Cardiac septum (tissue), 1 donor: ENCODE results near the gene GPR153. TPM values are rescaled to one million over a fixed set of nuclear protein-coding genes. Genes with fewer than 3 reads are reported as not detected.

Experiments
- DNase-seq: peaks from one replicate; pipeline ENCODE4 v3.0.0-alpha.2; 2020; ENCODE audit warnings: low spot score
- intact Hi-C: fragments of 100-400 bp; cut with DNase I; formaldehyde crosslinking; loops from one replicate; pipeline ENCODE4 v1.14.0; 2022
- total RNA-seq: library from RNA; stranded (reverse); fragmentation: NEBNext Ultra II Directional; extraction: Animal tissue kit (Norgen Biotek cat#: 25700); gene quantifications from one replicate; pipeline ENCODE4 v1.2.1, GENCODE V29; 2021
- donor health status: DM: no; HTN: no; CAD: no.

GPR153 gene
- total RNA-seq, 1 donor from 2014 or later, result 7.0 TPM

DNA sequence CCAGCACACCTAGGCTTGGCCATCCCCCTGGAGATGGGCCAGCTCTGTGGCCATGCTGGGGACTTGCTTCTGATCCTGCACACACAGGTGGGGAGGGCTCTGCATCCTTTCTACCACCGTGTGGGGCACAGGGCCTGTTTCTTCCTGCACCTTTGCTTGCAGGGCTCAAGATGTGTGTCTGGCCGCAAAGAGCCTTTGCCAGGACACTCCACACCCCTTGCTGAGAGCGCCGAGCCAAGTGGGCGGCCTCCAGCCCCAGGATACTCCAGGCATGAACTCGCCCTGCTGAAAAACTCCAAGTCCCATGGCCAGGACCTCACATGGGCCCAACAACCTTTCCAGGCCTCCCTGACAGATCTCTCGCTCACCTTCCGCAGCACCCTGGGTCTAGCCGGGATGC, 11.6 kb upstream of the GPR153 start:
- intact Hi-C loops, result no loop called here
- no peak for DNase-seq

DNA sequence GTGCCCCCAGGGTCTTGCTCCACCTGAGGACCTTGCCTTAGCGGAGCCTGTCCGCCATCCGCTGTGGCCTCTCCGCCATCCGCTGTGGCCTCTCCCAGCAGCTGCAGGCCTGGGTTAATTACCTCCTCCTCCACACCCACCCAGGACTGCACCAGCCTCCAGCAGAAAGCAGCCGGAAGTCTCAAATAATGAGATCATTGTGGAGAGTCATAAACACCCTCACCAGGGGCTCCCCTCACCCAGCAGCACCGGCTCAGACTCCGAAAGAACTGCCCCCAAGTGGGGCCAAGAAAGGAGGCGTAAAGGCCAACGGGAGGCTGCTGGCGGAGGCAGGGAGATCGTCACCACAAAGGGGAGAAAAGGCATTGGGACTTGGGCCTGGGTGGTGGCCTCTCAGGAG, 10.7 kb upstream of the GPR153 start:
- intact Hi-C loops, result no loop called here
- DNase-seq, result no peak

DNA sequence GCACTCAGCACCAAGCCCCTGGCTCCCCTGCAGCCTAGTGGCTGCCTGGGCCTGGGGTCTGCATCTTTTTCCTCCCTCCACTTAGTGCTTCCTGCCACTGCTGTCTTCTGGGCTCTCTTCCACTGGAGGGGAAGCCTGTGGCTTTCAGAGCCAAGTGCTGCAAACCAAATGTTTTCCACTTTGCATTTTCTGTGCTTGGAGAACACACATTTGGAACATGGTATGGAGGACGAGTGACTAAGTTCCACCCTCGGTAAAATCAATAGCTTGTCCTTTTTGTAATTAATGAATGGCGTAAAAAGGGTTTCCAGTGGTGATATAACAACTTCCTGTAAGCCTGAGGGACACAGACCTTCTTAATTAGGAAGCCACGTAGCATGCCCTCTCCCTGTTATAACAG, 10.1 kb upstream of the GPR153 start:
- intact Hi-C loops, result no loop called here
- no peak for DNase-seq

DNA sequence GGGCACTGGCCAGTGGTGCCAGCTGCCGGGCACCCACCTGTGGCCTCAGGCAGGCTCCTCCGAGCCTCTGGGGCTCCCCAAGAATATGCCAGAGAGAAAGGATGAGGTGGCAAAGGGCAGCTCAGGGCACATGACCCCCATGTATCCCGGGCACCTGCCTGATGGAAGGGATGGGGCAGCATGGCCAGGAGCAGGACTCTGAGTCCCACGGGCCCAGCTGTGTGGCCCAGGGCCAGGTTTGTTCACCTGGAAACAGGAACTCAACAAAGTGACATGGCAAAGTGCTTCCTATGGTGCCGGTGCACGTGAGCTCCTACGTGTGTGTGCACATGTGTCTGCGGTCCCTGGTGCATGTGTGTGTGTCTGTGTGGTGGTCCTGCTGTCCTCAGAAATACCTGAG, 9.5 kb upstream of the GPR153 start:
- intact Hi-C loops, result no loop called here
- DNase-seq, result no peak

DNA sequence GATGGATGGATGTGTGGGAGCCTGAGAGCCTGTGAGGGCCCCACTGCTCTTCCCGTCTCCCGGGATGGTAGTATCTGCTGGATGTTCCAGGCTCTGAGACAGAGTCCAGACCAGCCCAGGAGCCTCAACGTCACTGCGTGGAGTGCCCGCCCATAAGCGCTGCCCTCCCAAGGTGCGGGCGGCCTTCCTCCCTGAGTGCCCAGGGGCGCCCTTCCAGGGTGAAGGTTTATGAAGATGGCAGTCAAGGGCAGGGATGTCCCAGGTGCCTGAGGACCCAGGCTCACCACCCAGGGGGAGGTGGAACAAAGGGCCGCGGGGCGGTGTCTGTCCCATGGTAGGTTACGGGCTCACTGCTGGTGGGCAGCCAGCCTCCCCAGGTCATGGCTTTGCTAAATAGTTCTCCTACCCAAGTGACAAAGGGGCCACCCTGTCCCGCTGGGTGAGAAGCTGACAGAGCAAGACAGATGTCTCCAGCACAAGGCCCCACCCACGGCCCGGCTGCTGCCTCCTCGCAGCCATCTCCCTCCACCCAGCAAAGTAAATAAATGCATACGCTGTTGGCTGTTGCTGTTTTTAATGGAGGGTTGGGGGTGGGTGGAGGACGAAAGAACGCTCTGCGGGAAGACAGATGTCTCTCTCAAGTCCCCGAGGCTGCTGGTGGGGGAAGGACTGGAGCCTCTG, 9.0 kb upstream of the GPR153 start:
- intact Hi-C loops, result no loop called here
- no peak for DNase-seq

DNA sequence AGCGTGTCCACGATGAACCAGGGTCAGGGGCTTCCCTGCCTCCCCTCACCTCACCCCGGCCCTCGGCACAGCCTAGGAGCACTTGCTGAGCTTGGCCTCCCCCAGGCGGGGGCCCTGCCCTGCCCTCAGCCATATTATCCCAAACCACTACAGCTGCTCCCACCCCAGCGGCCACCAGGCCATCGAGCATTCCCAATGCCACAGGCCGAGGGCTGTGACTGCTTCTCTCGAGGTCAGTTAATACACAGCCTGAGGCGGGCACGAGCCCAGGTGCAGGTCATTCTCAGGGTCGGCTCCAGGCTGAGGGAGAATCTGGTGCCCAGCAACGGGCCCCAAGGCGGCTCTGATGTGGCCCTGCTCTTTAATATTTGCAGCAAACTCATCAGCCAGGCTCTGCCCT, 8.4 kb upstream of the GPR153 start:
- intact Hi-C loops, result no loop called here
- DNase-seq, result no peak

DNA sequence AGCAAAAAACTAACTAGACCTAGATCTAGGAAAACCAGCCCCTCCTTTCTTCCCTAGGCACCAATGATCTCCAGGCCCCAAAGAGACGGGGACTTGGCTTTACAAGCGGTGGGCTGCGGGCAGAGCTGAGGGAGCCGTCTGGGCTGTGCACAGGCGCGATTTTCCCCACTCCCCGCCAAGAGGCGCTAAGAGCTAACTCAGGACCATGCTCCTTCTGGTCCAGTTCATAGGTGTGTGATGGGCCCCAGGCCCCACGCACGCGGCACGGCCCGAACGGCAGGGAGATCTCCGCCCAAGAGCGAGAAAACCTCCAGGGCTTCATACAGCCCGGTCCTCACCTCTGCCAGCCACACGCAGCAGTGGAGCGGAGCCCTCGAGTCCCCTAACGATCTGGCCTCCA, 7.5 kb upstream of the GPR153 start:
- DNase-seq, result no peak
- intact Hi-C loops, result no loop called here

DNA sequence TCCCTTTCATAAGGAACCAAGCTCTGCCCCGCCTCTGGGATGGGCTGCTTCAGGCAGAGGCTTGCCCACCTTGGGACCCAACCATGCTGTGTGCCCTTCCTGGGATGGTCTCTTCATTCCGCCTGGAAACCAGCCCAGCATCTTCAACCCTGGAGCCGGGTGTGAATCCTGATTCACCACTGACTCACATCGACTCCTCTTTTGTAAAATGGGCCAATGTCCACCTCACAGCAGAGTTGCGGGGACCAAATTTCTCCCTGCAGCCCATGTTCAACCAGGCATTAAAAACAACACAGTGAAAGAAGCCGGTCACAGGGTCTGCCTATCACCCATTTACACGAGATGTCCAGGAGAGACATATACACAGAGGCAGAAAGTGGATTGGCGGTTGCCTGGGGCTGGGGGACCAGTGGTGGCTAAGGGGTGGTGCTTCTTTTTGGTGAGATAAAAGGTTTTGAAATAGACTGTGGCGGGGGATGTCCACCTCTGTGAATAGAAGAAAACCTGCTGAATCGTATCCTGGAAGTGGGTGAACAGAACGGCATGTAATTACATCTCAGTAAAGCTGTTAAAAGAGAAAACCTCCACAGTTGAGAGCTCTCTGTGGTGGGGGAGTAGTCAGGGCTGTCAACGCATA, 6.9 kb upstream of the GPR153 start:
- intact Hi-C loops, result no loop called here
- DNase-seq, result no peak

DNA sequence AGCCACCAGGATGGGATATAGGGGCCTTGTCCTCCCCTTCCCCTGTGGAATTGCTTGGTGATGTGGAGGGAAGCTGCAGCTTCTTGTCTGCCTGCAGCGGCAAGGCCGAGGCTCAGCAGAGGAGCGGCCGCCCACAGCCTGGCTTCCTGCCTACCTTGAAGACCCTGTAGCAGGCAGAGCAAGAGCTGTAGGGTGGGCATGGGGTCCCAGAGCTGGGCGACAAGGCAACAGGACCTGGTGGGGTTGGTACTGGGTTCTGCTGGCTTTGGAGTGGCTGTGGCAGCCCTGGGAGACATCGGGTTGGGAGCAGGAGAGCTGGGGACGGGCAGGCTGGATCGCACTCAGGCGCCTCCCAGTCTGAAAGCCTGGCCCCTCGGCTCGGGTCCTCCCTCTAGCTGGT, 5.7 kb upstream of the GPR153 start:
- intact Hi-C loops, result no loop called here
- no peak for DNase-seq

DNA sequence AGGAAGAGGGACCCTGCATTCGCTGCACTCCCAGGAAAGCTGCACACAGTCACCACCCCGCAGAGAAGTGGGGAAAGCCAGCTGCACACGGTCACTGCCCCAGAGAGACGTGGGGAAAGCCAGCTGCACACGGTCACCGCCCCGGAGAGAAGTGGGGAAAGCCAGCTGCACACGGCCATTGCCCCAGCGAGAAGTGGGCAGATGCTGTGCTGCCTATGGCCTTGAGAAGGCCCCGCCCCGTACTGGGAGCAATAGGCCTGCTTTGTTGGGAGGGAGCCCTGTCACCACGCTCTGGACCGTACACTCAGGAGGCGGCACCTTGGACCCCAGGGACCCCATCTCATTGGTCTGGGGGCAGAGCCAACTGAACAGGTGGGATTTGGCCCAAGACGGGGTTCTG, 4.3 kb upstream of the GPR153 start:
- intact Hi-C loops, result no loop called here
- DNase-seq, result no peak

DNA sequence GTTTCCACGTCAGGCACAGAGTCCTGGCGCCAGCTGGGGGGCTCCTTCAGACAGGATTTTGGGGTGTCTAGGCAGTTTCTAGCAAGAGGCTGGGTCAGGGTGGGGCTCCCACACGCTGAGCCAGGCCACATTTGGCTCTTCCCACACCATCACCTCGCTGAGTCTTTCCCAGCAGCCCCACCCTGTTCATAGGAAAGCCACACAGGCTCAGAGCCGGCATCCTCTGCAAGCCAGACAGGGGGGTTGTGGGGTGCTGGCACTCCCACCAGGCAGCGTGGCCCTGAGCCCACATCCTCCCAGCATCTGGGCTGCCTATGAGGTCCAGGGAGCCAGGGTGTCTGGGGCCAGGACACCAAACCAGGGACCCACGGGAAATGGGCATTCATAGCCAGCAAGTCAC, 2.8 kb upstream of the GPR153 start:
- intact Hi-C loops, result no loop called here
- no peak for DNase-seq

DNA sequence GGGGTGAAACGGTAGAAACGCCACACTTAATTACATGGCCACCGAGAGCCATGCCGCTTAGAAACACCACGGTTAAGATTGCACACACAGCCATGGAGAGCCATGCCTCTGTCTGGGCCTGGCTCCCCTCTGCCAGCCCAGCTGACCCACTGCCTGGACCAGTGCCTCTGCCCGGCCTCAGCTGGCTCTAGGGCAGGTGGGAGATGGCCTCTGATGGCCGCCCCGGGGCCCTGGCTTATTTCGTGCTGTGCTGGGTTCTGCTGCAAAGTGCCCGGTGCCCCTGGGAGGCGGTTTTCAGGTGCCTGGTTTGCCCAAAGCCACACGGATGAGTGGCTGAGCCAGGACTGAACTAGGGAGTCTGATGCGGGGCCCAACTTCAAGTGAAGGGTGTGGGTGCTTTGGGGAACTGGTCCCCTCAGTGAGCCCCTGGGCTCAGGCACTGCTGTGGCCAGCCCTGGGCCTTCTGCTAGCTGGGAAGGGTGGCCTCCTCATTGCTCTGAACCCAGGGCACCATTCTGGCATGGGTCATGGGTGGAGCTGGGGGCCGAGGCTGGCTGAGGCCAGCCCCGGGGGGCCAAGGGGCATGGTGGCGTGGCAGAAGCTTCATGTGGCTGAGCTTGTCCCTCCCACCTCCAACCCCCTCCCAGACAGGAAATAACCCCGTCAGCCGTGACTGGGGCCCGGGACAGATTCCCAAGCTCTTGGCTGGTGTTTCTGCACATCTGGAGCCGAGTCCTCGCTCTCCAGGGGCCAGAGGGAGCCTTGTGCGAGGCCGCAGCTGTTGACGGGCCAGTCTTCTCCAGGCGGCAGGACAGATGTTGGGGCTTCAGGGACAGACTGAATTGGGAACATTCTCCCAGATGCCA, 1.9 kb upstream of the GPR153 start:
- intact Hi-C loops, result no loop called here
- DNase-seq, result no peak

DNA sequence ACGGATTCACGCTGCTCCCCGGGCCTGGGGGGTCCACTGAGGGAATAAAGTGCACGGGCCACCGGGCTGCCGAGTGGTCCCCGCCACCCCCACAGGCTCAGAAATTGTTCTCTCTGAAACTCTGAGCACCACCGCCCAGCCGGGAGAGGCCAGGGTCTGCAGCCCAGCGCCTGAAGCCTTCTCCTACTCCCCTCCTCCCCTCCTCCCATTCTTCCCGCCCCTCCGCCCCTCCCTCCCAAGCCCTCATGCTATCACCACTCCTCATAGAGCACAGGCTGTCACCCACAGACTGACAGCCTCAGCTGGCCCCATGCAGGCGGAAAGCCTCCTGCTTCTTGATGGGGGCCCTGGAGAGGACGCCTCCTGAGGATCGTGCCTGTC, 707 bp upstream of the GPR153 start:
- no peak for DNase-seq
- intact Hi-C loops, result no loop called here

DNA sequence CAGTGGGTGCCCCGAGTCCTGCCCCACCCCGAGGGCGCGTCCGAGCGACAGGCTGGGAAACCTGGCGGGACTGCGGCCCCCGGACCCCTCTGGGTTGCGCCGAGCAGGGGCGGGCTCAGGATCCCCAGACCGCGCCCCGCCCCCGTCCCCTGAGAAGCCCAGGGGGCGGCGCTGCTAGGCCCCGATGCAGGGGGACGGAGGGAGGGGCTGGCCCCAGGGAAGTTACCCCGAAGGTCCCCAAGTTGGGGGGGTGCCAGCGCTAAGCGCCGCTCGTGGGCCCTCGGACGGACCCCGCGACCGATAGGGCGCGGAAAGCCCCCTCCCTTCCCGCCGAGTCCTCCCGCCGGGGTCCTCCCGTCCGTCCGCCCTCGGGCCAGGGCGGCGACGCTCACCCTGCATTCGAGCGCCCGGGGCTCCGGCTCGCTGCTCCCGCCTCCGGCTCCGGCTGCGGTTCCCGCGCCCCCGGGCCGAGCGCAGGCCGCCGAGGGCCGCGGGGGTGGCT, 414 bp downstream of the GPR153 start:
- intact Hi-C loops, result no loop called here
- no peak for DNase-seq

DNA sequence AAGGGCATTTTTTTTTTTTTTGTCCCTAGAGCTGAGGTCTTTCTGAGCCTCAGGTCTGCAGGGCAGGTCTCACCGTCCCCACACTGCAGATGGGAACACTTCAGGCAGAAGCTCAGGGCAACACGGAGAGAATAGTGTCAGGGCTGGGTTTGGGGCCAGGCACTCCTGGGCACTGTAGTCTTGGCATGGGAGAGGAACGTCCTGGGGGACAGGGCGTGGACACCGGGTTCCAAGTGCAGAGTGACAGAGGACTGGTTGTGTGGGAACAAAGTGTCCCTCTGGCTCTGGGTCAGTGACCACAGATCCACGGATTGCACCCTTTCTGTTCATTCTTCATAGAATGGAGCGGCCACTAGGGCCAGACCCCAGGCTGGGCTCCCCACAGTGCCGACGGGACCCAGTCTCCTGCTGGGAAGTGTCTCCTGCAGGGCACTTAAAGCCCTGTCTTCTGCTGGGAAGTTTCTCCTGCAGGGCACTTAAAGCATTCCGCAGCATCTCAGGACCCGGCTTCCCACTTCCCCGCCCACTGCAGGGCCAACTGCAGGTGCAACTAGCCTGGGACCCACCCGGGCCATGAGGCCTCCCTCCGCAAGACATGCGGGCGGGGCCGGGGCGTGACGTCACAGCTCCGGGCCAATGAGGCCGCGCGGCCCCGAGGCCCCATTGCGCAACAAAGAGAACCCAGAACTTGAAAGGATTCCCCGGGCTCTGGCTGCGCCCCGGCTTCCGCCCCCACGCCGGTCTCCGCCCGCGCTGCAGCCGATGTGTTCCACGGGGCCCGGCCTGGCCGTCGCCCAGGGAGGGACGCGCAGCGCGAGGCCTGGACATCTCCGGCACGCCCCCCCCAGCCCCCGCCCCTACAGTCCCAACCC, 1.2 kb downstream of the GPR153 start:
- DNase-seq, result no peak
- intact Hi-C loops, result no loop called here

DNA sequence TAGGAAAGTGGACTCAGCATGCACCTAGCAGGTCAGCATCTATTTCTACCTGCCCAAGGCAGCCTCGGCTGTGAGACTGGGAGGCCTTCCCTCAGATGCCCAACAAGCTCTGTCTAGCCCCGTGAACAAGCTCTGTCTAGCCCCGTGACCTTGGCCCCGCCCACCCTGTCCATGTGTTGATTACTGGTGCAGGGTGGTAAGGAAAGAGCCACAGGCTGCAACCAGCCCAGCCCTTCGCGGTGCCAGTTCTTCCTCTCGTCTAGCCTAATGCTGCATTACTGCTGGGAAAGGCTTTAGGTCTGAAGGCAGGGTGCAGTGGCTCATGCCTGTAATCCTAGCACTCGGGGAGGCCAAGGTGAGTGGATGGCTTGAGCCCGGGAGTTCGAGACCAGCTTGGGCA, 2.2 kb downstream of the GPR153 start:
- DNase-seq, result no peak

DNA sequence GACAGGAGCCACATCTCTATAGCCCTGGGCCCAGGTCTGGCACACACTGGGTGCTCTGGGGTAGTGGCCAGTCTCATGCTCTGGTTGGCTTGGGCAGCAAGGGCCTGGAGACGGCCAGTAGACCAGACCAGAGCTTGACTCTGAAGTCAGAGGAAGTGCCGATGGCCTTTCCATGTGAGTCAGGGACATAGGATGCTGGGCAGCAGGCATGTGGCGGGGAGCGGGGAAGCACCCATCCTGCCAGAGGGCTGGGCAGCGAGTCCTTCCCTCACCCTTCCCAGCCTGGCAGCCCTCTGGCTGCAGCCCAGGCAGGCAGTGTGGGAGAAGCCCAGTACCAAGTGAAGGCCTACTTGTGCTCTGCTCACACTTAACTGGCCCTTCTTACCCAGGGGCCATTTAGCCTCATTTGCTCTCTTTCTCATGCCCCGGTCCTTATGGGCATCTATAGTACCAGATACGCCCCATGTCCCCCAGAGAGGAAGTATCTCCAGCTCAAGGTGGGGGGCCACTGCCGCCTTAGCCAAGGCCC, 3.3 kb downstream of the GPR153 start:
- DNase-seq, result no peak
- intact Hi-C loops, result no loop called here

More for the DNA sequence above, 2.2 kb downstream of the GPR153 start:
- intact Hi-C loops, result no loop called here

DNA sequence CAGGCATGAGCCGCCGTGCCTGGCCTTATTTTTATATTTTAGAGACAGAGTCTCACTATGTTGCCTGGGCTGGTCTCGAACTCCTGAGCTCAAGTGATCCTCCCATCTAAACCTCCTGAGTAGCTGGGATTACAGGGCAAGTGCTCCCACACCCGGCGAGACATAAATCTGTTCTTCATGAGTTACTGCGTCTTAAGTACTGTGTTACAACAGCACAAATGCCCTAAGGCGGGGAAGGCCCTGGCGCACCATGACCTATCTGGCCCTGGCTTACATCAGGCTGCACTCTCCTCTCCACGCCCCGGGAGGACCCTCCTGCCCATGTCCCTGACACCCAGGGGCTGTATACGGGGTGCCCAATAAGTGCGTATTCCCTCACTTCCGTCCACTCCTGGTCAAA, 4.3 kb downstream of the GPR153 start:
- intact Hi-C loops, result no loop called here
- DNase-seq, result no peak

DNA sequence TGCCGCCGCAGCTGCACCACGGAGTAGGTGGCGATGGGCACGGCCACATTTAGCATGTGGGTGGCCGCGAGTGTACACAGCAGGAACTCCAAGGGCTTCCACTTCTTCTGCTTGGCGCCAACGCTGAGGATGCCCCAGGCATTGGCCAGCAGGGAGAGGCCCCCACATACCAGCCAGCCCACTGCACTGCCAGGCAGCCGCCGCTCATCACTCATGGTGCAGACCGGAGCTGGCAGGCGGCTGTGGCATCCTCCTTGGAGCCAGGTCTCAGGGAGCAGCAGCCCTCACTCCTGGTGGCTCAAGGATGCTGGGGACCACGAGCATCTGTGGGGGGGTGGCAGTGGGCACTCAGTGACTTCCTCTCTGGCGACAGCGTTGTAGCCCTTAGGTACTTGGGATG, 6.2 kb downstream of the GPR153 start:
- intact Hi-C loops, result no loop called here
- no peak for DNase-seq

DNA sequence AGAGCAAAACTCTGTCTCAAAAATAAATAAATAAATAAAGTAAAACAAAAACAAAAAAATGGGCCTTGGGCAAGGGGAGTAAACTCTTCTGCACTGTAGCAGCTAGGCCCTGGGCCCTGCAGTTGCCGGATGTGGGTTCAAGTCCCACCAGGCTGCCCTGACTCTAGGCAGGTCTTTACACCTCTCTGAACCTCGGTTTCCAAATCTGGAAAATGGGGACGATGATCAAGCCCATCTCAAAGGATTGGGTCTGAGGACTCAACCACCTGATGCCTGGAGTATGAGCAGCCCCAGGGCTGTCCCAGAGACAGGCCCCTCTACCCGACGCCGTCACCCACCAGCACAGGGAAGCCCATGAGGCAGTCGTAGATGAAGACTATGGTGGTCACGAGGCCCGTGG, 7.5 kb downstream of the GPR153 start:
- DNase-seq, result no peak
- intact Hi-C loops, result no loop called here
